ENCODE data around the gene MAPRE2. TPM values are rescaled to one million over a fixed set of nuclear protein-coding genes. Genes with fewer than 3 reads are reported as not detected.

The MAPRE2 gene
- total and polyA plus RNA-seq, 2 of the 13 experiments (the other 11 are each of a cell fraction or from before 2014, with no cell fraction given) = 34.5 to 67.9 TPM

DNA sequence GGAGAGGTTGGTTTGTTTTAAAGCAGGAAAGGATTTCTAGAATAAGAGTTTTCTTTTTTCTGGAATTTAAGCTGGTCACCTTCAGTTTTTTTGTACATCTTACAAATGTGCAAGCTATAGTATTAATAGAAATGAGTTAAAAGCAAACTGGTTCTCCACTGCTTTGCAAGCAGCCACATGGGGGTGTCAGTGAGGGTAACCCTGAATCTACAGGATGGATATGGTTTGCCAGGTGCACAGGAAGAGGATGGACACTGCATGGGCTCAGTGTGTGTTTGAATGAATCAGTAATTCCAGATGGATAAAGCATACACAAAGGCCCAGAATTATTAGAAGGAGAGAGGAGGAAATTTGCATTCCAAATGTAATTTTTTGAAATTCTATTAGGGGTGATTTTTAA, 89.0 kb downstream of the MAPRE2 start (continued):
- TF ChIP-seq, protein P1, sequence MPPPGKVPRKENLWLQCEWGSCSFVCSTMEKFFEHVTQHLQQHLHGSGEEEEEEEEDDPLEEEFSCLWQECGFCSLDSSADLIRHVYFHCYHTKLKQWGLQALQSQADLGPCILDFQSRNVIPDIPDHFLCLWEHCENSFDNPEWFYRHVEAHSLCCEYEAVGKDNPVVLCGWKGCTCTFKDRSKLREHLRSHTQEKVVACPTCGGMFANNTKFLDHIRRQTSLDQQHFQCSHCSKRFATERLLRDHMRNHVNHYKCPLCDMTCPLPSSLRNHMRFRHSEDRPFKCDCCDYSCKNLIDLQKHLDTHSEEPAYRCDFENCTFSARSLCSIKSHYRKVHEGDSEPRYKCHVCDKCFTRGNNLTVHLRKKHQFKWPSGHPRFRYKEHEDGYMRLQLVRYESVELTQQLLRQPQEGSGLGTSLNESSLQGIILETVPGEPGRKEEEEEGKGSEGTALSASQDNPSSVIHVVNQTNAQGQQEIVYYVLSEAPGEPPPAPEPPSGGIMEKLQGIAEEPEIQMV (CRISPR knock-in tag; IDR thresholded peaks at IDR 0.05; ENCODE audit: low read depth) = no peak

DNA sequence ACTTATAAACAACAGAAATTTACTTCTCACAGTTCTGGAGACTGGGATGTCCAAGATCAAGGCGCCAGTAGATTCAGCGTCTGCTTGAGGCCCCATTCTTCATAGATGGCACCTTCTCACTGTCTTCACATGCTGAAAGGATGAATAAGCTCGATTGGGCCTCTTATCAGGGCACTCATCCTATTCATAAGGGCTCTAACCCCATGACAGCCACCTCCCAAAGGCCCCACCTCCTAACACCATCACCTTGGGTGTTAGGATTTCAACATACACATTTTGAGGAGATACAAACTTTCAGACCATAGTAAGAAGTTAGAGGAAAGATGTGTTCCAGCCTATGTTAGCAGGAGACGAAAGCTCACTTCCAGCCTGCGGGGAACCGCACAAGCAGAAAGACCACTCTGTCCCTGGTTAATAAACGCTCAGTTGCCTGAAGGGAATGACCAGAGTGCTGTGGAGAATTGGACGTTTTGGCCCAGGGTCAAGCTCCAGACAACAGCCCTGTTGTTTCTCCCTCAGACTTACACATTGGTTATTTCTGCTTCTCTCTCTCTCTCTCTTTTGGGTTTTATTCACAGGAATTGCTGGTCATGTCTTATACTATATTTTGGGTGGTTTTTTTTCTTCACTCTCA, 90.3 kb downstream of the MAPRE2 start:
- in situ Hi-C loops (cut with HindIII; ENCODE audit: extremely low pct_ligation_motif_present, low pct_unique_long_range_greater_than_20kb) (loop anchor here (25.0 kb wide), 1 partner anchor 119 kb away; no protein-coding TSS in a partner anchor), intact Hi-C loops (cut with micrococcal nuclease; ENCODE audit: unreplicated experiment) (no loop called here)
- H3K9me3 ChIP-seq (ENCODE audit: low read length) = no peaks in the 10 kb centered on the region
- no peak overlapping the region for H3K27ac ChIP-seq (ENCODE audit: extremely low read length, insufficient read depth, low read length)
- DNase-seq (ENCODE audit: low spot score) = no peak
- H2AFZ ChIP-seq (ENCODE audit: low read length) = no peak overlapping the region
- H3K36me3 ChIP-seq (replicated peaks in 1 of 2; ENCODE audit: control insufficient read depth in 1 of 2, insufficient read depth in 2 of 2, low read length in 2 of 2) = peaks cover 25 to 94% of the 10 kb centered on the region in 2 experiments
- H3K4me2 ChIP-seq (ENCODE audit: low read depth, low read length) = no peak overlapping the region
- FAIRE-seq = no peak
- no peak overlapping the region for H3K9ac ChIP-seq (ENCODE audit: insufficient read depth, low read depth, low read length)
- ATAC-seq = no peak
- BruUV-seq (replicated peaks) = no TSS peak
- H3K4me1 ChIP-seq (ENCODE audit: insufficient read depth, low read length) = no peaks in the 10 kb centered on the region
- no peaks in the 10 kb centered on the region for H4K20me1 ChIP-seq (ENCODE audit: insufficient read depth, low read length)
- POLR2A ChIA-PET = no interaction called here
- H3K4me3 ChIP-seq (replicated peaks in 1 of 3; ENCODE audit: insufficient read depth in 1 of 3, low read depth in 2 of 3, low read length in 3 of 3) = no peak overlapping the region
- CTCF ChIA-PET (ENCODE audit: low intra/inter-chr PET ratio, low total read pairs) = no interaction called here
- WGBS (ENCODE audit: low lambda C conversion rate) = 84% methylated on average over 8 of the region's 8 CpGs
- H3K79me2 ChIP-seq (ENCODE audit: insufficient read depth, low read length) = no peaks in the 10 kb centered on the region
- no peaks in the 10 kb centered on the region for H3K27me3 ChIP-seq (ENCODE audit: control insufficient read depth in 1 of 2, insufficient read depth in 2 of 2, low read length in 2 of 2)
- TF ChIP-seq, protein P2, sequence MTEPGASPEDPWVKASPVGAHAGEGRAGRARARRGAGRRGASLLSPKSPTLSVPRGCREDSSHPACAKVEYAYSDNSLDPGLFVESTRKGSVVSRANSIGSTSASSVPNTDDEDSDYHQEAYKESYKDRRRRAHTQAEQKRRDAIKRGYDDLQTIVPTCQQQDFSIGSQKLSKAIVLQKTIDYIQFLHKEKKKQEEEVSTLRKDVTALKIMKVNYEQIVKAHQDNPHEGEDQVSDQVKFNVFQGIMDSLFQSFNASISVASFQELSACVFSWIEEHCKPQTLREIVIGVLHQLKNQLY (CRISPR knock-in tag; IDR thresholded peaks at IDR 0.05) = no peak
- no peak for TF ChIP-seq PRPF4 (IDR thresholded peaks at IDR 0.05; ENCODE audit: low read depth, low read length, poor library complexity, severe bottlenecking)
- no peak for TF ChIP-seq CBX5 (CRISPR knock-in tag; IDR thresholded peaks at IDR 0.05; ENCODE audit: borderline replicate concordance)
- TF ChIP-seq HNRNPL (IDR thresholded peaks at IDR 0.05; ENCODE audit: low read depth, low read length) = no peak
- no peak for TF ChIP-seq NFE2 (CRISPR knock-in tag; IDR thresholded peaks at IDR 0.05)
- TF ChIP-seq ZNF546 (CRISPR knock-in tag; conservative IDR thresholded peaks at IDR 0.05) = no peak
- no peak for TF ChIP-seq SIN3B (IDR thresholded peaks at IDR 0.05; ENCODE audit: low read length)
- TF ChIP-seq, protein P3, sequence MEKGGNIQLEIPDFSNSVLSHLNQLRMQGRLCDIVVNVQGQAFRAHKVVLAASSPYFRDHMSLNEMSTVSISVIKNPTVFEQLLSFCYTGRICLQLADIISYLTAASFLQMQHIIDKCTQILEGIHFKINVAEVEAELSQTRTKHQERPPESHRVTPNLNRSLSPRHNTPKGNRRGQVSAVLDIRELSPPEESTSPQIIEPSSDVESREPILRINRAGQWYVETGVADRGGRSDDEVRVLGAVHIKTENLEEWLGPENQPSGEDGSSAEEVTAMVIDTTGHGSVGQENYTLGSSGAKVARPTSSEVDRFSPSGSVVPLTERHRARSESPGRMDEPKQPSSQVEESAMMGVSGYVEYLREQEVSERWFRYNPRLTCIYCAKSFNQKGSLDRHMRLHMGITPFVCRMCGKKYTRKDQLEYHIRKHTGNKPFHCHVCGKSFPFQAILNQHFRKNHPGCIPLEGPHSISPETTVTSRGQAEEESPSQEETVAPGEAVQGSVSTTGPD (CRISPR knock-in tag; IDR thresholded peaks at IDR 0.05) = no peak
- TF ChIP-seq, protein P4, sequence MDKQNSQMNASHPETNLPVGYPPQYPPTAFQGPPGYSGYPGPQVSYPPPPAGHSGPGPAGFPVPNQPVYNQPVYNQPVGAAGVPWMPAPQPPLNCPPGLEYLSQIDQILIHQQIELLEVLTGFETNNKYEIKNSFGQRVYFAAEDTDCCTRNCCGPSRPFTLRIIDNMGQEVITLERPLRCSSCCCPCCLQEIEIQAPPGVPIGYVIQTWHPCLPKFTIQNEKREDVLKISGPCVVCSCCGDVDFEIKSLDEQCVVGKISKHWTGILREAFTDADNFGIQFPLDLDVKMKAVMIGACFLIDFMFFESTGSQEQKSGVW (CRISPR knock-in tag; IDR thresholded peaks at IDR 0.05; ENCODE audit: borderline replicate concordance) = no peak
- TF ChIP-seq ZBTB1 (CRISPR knock-in tag; IDR thresholded peaks at IDR 0.05; ENCODE audit: borderline replicate concordance) = no peak
- TF ChIP-seq TCF7L2 (IDR thresholded peaks at IDR 0.05; ENCODE audit: low read depth, low read length) = no peak
- TF ChIP-seq RFX3 (CRISPR knock-in tag; IDR thresholded peaks at IDR 0.05) = no peak
- TF ChIP-seq, protein P5, sequence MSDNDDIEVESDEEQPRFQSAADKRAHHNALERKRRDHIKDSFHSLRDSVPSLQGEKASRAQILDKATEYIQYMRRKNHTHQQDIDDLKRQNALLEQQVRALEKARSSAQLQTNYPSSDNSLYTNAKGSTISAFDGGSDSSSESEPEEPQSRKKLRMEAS (IDR thresholded peaks at IDR 0.05) = no peak
- TF ChIP-seq, protein P6, sequence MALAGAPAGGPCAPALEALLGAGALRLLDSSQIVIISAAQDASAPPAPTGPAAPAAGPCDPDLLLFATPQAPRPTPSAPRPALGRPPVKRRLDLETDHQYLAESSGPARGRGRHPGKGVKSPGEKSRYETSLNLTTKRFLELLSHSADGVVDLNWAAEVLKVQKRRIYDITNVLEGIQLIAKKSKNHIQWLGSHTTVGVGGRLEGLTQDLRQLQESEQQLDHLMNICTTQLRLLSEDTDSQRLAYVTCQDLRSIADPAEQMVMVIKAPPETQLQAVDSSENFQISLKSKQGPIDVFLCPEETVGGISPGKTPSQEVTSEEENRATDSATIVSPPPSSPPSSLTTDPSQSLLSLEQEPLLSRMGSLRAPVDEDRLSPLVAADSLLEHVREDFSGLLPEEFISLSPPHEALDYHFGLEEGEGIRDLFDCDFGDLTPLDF (CRISPR knock-in tag; IDR thresholded peaks at IDR 0.05) = no peak
- TF ChIP-seq, protein P7, sequence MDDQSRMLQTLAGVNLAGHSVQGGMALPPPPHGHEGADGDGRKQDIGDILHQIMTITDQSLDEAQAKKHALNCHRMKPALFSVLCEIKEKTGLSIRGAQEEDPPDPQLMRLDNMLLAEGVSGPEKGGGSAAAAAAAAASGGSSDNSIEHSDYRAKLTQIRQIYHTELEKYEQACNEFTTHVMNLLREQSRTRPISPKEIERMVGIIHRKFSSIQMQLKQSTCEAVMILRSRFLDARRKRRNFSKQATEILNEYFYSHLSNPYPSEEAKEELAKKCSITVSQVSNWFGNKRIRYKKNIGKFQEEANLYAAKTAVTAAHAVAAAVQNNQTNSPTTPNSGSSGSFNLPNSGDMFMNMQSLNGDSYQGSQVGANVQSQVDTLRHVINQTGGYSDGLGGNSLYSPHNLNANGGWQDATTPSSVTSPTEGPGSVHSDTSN (CRISPR knock-in tag; IDR thresholded peaks at IDR 0.05; ENCODE audit: borderline replicate concordance) = no peak

All from HepG2 (cell line).